Kidney (tissue), 14 donors: ENCODE data around the gene C19orf25. TPM values are rescaled to one million over a fixed set of nuclear protein-coding genes. Genes with fewer than 3 reads are reported as not detected.

Experiments
- DNase-seq, 5 donors: peaks; one replicate each; pipeline ENCODE4 v3.0.0-alpha.2; 2013 to 2020
- FAIRE-seq: peaks from 2 replicates; lab custom pipeline; 2012; peaks lifted over from hg19 to GRCh38; lab: Jason Lieb, UNC
- H3K27ac ChIP-seq, 2 donors: one replicate each; pipeline ENCODE4 v1.7.0; 2013; ENCODE audit warnings: low read depth in 2 of 2, low read length in 2 of 2, inconsistent platforms in 1 of 2
- H3K27me3 ChIP-seq: one replicate; pipeline ENCODE4 v1.7.1; 2013; ENCODE audit warnings: low read length, inconsistent platforms; ENCODE audit not compliant: control insufficient read depth, insufficient read depth
- H3K36me3 ChIP-seq, 3 donors: one replicate each; pipeline versions ENCODE4 v1.7.0 to v1.7.1; 2013; ENCODE audit warnings: low read length in 3 of 3, control low read depth in 1 of 3, inconsistent platforms in 1 of 3; ENCODE audit not compliant: insufficient read depth in 3 of 3, control insufficient read depth in 2 of 3
- H3K4me1 ChIP-seq, 3 donors: one replicate each; pipeline versions ENCODE4 v1.7.0 to v1.7.1; 2013; ENCODE audit warnings: low read length in 3 of 3, inconsistent platforms in 1 of 3, low read depth in 1 of 3; ENCODE audit not compliant: control insufficient read depth in 2 of 3, insufficient read depth in 2 of 3
- H3K4me3 ChIP-seq, 3 donors: one replicate each; pipeline versions ENCODE4 v1.7.0 to v1.8.1; 2013; ENCODE audit warnings: low read length in 3 of 3, control low read depth in 1 of 3, inconsistent platforms in 1 of 3
- H3K9ac ChIP-seq, 3 donors: one replicate each; pipeline versions ENCODE4 v1.7.0 to v1.7.1; 2013; ENCODE audit warnings: low read length in 3 of 3, control low read depth in 1 of 3, inconsistent platforms in 1 of 3
- H3K9me3 ChIP-seq, 3 donors: one replicate each; pipeline versions ENCODE4 v1.7.0 to v1.7.1; 2013; ENCODE audit warnings: low read length in 3 of 3, control low read depth in 1 of 3, inconsistent platforms in 1 of 3; ENCODE audit not compliant: control insufficient read depth in 2 of 3, insufficient read depth in 1 of 3
- intact Hi-C: fragments of 100-400 bp; cut with DNase I; formaldehyde crosslinking; loops from one replicate; pipeline ENCODE4 v1.11.1; 2022
- polyA plus RNA-seq: library from polyadenylated mRNA; stranded (reverse); fragments of 350-450 nt; fragmentation: Illumina TruSeq; extraction: RNeasy Lipid Tissue Mini Kit (QIAGEN cat#74804); gene quantifications from one replicate; pipeline ENCODE4 v1.2.3, GENCODE V29; 2014; ENCODE audit warnings: low read depth, low replicate concordance; ENCODE audit not compliant: insufficient read depth
- total RNA-seq: library from RNA; stranded (reverse); fragmentation: NEBNext Ultra II Directional; extraction: Animal tissue kit (Norgen Biotek cat#: 25700); gene quantifications from one replicate; pipeline ENCODE4 v1.2.1, GENCODE V29; 2021
- TF ChIP-seq, protein P1 (sequence below): IDR thresholded peaks from 3 replicates; pipeline ENCODE4 v1.5.1; 2012; ENCODE audit warnings: mild to moderate bottlenecking, moderate library complexity, borderline replicate concordance; ENCODE audit not compliant: insufficient read depth; ENCODE audit errors: extremely low read depth
- donor health status: control.
- donor health status: control.
- donor health status: control.
- donor health status: control.
- donor health status: control.
- donor health status: DM: yes; HTN: yes; CAD: no.
- donor health status: Normal renal cell carcinoma (clear cell type).

The C19orf25 gene
- total and polyA plus RNA-seq, 2 donors from 2014 or later, result 32.5 to 50.9 TPM

- intact Hi-C loops, result no loop called here
- peaks cover 0 to 31% (median 4%) of the 10 kb centered on the region in 3 donors for H3K4me1 ChIP-seq
- H3K27me3 ChIP-seq, result peaks cover 25% of the 10 kb centered on the region
- H3K36me3 ChIP-seq, result no peaks in the 10 kb centered on the region
- no peak overlapping the region for H3K4me3 ChIP-seq
- TF ChIP-seq, protein P1, sequence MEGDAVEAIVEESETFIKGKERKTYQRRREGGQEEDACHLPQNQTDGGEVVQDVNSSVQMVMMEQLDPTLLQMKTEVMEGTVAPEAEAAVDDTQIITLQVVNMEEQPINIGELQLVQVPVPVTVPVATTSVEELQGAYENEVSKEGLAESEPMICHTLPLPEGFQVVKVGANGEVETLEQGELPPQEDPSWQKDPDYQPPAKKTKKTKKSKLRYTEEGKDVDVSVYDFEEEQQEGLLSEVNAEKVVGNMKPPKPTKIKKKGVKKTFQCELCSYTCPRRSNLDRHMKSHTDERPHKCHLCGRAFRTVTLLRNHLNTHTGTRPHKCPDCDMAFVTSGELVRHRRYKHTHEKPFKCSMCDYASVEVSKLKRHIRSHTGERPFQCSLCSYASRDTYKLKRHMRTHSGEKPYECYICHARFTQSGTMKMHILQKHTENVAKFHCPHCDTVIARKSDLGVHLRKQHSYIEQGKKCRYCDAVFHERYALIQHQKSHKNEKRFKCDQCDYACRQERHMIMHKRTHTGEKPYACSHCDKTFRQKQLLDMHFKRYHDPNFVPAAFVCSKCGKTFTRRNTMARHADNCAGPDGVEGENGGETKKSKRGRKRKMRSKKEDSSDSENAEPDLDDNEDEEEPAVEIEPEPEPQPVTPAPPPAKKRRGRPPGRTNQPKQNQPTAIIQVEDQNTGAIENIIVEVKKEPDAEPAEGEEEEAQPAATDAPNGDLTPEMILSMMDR, result no peak
- DNase-seq, result peak in 2 of 5 donors; percentile 64 to 80
- H3K9ac ChIP-seq, result no peak overlapping the region
- H3K9me3 ChIP-seq, result no peaks in the 10 kb centered on the region
- no peak for FAIRE-seq
- H3K27ac ChIP-seq, result no peak overlapping the region
Observed at GRCh38 chr19:1468821-1469254, 10.2 kb downstream of the C19orf25 start.

- intact Hi-C loops, result no loop called here
- H3K9ac ChIP-seq, result no peak overlapping the region
- DNase-seq, result peak in 2 of 5 donors; percentile 50 to 73
- H3K27ac ChIP-seq, result no peak overlapping the region
- H3K27me3 ChIP-seq, result peaks cover 25% of the 10 kb centered on the region
- no peak for FAIRE-seq
- H3K4me1 ChIP-seq, result peaks cover 0 to 31% (median 4%) of the 10 kb centered on the region in 3 donors
- TF ChIP-seq, protein P1, result no peak
- no peak overlapping the region for H3K4me3 ChIP-seq
- no peaks in the 10 kb centered on the region for H3K9me3 ChIP-seq
- H3K36me3 ChIP-seq, result no peaks in the 10 kb centered on the region
Observed at GRCh38 chr19:1468274-1468820, 10.7 kb downstream of the C19orf25 start.

DNA sequence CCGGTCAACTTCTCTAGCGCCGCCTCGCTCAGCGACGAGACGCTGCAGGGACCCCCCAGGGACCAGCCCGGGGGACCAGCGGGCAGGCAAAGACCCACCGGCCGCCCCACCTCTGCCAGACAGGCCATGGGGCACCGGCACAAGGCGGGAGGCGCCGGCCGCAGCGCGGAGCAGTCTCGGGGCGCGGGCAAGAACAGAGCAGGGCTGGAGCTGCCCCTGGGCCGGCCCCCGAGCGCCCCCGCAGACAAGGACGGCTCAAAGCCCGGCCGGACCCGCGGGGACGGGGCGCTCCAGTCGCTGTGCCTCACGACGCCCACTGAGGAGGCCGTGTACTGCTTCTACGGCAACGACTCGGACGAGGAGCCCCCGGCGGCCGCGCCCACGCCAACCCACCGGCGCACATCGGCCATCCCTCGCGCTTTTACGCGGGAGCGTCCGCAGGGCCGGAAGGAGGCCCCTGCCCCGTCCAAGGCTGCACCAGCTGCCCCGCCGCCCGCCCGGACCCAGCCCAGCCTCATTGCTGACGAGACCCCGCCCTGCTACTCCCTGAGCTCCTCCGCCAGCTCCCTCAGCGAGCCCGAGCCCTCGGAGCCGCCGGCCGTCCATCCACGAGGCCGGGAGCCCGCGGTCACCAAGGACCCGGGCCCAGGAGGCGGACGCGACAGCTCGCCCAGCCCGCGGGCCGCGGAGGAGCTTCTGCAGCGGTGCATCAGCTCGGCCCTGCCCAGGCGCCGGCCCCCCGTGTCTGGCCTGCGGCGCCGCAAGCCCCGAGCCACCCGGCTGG, 11.3 kb downstream of the C19orf25 start:
- Histone ChIP-seq H3K9me3 (no peaks in the 10 kb centered on the region), H3K27ac (no peak overlapping the region), H3K4me3 (no peak overlapping the region), H3K9ac (no peak overlapping the region), H3K27me3 (peaks cover 20% of the 10 kb centered on the region), H3K36me3 (no peaks in the 10 kb centered on the region), H3K4me1 (peaks cover 0 to 30% (median 4%) of the 10 kb centered on the region in 3 donors)
- DNase-seq (peak in 2 of 5 donors; percentile 56 to 73), FAIRE-seq (no peak)
- TF ChIP-seq, protein P1, result no peak
- intact Hi-C loops, result no loop called here
